ENCODE measurements around the gene OR13A1. TPM values are rescaled to one million over a fixed set of nuclear protein-coding genes. Genes with fewer than 3 reads are reported as not detected.
"Not testable (repeated sequence)": the region's sequence is repeated elsewhere in the genome, so short reads cannot be mapped to it uniquely, and the experiment has no call there.

OR13A1 gene
- total RNA-seq, 6 donors from 2014 or later, result 0.14 to 2.3 (median 0.15) TPM; not detected in 3

- Histone ChIP-seq H3K27ac (no peak overlapping the region), H3K9me3 (peaks cover 0 to 3% (median 0%) of the 10 kb centered on the region in 4 donors), H3K27me3 (no peaks in the 10 kb centered on the region), H3K4me1 (no peaks in the 10 kb centered on the region), H3K4me3 (no peak overlapping the region), H3K36me3 (no peaks in the 10 kb centered on the region)
- no peak for DNase-seq
- peak in 1 of 2 donors; percentile 34 for ATAC-seq (ENCODE audit: low FRiP score in 2 of 2)
- TF ChIP-seq POLR2AphosphoS5 (IDR thresholded peaks at IDR 0.05) (no peak), POLR2A (IDR thresholded peaks at IDR 0.05) (no peak), CTCF (IDR thresholded peaks at IDR 0.05) (no peak), EP300 (IDR thresholded peaks at IDR 0.05) (no peak)
- 71 to 76% methylated on average over 1 of the region's 1 CpG for WGBS, 2 donors
These were observed 37.8 kb upstream of the OR13A1 start for GRCh38 chr10:45353186-45353585.

DNA sequence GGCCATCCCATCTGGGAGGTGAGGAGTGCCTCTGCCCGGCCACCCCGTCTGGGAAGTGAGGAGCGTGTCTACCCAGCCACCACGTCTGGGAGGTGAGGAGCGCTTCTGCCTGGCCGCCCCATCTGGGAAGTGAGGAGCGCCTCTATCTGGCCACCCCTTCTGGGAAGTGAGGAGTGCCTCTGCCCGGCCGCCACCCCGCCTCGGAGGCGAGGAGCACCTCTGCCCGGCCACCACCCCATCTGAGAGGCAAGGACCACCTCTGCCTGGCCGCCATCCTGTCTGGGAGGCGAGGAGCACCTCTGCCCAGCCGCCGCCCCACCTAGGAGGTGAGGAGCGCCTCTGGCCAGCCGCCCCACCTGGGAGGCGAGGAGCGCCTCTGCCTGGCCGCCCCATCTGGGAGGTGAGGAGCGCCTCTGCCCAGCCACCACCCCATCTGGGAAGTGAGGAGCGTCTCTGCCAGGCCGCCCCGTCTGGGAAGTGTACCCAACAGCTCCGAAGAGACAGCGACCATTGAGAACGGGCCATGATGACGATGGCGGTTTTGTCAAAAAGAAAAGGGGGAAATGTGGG, 32.9 kb upstream of the OR13A1 start:
- not testable (repeated sequence) for ATAC-seq (ENCODE audit: low FRiP score in 2 of 2); H3K36me3 ChIP-seq; H3K4me1 ChIP-seq; H3K27ac ChIP-seq; H3K27me3 ChIP-seq; H3K4me3 ChIP-seq
- 92 to 94% methylated on average over 26 of the region's 31 CpGs for WGBS, 2 donors
- DNase-seq, result peak in 1 of 2 donors; percentile 67
- peaks cover 0 to 22% (median 5%) of the 10 kb centered on the region in 4 donors for H3K9me3 ChIP-seq

DNA sequence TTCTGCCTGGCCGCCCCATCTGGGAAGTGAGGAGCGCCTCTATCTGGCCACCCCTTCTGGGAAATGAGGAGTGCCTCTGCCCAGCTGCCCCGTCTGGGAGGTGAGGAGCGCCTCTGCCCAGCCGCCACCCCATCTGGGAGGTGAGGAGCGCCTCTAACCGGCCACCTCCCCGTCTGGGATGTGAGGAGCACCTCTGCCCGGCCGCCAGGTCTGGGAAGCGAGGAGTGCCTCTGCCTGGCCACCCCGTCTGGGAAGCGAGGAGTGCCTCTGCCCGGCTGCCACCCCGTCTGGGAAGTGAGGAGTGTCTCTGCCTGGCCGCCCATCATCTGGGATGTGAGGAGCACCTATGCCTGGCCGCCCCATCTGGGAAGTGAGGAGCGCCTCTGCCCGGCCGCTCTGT, 32.1 kb upstream of the OR13A1 start:
- not testable (repeated sequence) for H3K4me1 ChIP-seq; ATAC-seq (ENCODE audit: low FRiP score in 2 of 2); H3K4me3 ChIP-seq; H3K27me3 ChIP-seq; H3K27ac ChIP-seq; H3K36me3 ChIP-seq
- H3K9me3 ChIP-seq, result peaks cover 0 to 22% (median 5%) of the 10 kb centered on the region in 4 donors
- DNase-seq, result peak in 1 of 2 donors; percentile 73
- 81% methylated on average over 12 of the region's 20 CpGs; no CpG with 5 or more reads in 1 of the 2 donors for WGBS, 2 donors

DNA sequence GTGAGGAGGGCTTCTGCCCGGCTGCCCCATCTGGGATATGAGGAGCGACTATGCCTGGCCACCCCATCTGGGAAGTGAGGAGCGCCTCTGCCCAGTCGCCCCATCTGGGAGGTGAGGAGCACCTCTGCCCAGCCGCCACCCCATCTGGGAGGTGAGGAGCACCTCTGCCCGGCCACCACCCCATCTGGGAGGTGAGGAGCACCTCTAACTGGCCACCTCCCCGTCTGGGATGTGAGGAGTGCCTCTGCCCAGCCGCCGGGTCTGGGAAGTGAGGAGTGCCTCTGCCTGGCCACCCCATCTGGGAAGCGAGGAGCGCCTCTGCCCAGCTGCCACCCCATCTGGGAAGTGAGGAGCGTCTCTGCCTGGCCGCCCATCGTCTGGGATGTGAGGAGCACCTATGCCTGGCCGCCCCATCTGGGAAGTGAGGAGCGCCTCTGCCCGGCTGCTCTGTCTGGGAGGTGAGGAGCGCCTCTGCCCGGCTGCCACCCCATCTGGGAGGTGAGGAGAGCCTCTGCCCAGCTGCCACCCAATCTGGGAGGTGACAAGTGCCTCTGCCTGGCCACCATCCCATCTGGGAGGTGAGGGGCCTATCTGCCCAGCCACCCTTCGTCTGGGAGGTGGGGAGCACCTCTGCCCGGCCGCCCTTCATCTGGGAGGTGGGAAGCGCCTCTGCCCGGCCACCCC, 31.4 kb upstream of the OR13A1 start:
- WGBS, 2 donors, result 79 to 92% methylated on average over 5 to 19 of the region's 24 CpGs
- H3K27me3 ChIP-seq; ATAC-seq (ENCODE audit: low FRiP score in 2 of 2); H3K36me3 ChIP-seq; H3K27ac ChIP-seq; H3K4me1 ChIP-seq; H3K4me3 ChIP-seq: not testable (repeated sequence)
- peaks cover 0 to 22% (median 5%) of the 10 kb centered on the region in 4 donors for H3K9me3 ChIP-seq
- peak in 1 of 2 donors; percentile 59 for DNase-seq

- ATAC-seq (ENCODE audit: low FRiP score in 2 of 2); H3K4me1 ChIP-seq; H3K27me3 ChIP-seq; H3K9me3 ChIP-seq; H3K36me3 ChIP-seq; DNase-seq; H3K4me3 ChIP-seq; H3K27ac ChIP-seq: not testable (repeated sequence)
- 66 to 75% methylated on average over 3 to 4 of the region's 4 CpGs for WGBS, 2 donors
These were observed 25.0 kb upstream of the OR13A1 start for GRCh38 chr10:45340420-45340819.

DNA sequence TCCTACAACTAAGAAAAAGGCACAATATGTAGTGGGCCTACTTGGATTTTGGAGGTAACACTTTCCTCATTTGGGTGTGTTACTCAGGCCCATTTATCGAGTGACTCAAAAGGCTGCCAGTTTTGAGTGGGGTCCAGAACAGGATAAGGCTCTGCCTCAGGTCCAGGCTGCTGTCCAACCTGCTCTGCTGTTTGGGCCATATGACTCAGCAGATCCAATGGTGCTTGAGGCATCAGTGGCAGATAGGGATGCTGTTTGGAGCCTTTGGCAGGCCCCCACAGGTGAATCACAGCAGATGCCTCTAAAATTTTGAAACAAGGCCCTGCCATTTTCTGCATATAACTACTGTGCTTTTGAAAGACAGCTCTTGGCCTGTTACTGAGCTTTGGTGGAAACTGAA, 24.5 kb upstream of the OR13A1 start:
- Histone ChIP-seq H3K4me3 (no peak overlapping the region), H3K27ac (no peak overlapping the region), H3K27me3 (no peaks in the 10 kb centered on the region), H3K36me3 (no peaks in the 10 kb centered on the region), H3K9me3 (peaks cover 0 to 5% (median 0%) of the 10 kb centered on the region in 4 donors), H3K4me1 (no peaks in the 10 kb centered on the region)
- WGBS, 2 donors, result 94 to 100% methylated on average over 1 of the region's 1 CpG
- ATAC-seq (ENCODE audit: low FRiP score in 2 of 2), result no peak
- DNase-seq, result no peak
- TF ChIP-seq EP300 (IDR thresholded peaks at IDR 0.05) (no peak), CTCF (IDR thresholded peaks at IDR 0.05) (no peak), POLR2AphosphoS5 (IDR thresholded peaks at IDR 0.05) (no peak), POLR2A (IDR thresholded peaks at IDR 0.05) (no peak)

DNA sequence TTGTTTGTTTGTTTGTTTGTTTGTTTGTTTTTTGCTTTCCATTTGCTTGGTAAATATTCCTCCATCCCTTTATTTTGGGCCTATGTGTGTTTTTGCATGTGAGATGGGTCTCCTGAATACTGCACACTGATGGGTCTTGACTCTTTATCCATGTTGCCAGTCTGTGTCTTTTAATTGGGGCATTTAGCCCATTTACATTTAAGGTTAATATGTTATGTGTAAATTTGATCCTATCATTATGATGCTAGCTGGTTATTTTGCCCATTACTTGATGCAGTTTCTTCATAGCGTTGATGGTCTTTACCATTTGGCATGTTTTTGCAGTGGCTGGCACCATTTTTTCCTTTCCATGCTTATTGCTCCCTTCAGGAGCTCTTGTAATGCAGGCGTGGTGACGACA, 16.4 kb upstream of the OR13A1 start:
- H3K4me1 ChIP-seq; H3K36me3 ChIP-seq; H3K27me3 ChIP-seq; DNase-seq; H3K4me3 ChIP-seq; H3K27ac ChIP-seq; H3K9me3 ChIP-seq; ATAC-seq (ENCODE audit: low FRiP score in 2 of 2): not testable (repeated sequence)
- 91 to 94% methylated on average over 3 of the region's 3 CpGs for WGBS, 2 donors

- H3K36me3 ChIP-seq; H3K4me1 ChIP-seq; H3K27me3 ChIP-seq; ATAC-seq (ENCODE audit: low FRiP score in 2 of 2); H3K27ac ChIP-seq; H3K4me3 ChIP-seq; DNase-seq; H3K9me3 ChIP-seq: not testable (repeated sequence)
- WGBS, 2 donors, result 79 to 100% methylated on average over 1 of the region's 1 CpG
These were observed 11.5 kb upstream of the OR13A1 start for GRCh38 chr10:45326864-45327263.

Data from upper lobe of left lung (tissue), 6 donors.